ENCODE measurements around the gene RPS6KA3. TPM values are rescaled to one million over a fixed set of nuclear protein-coding genes. Genes with fewer than 3 reads are reported as not detected.
"Not testable (repeated sequence)": the region's sequence is repeated elsewhere in the genome, so short reads cannot be mapped to it uniquely, and the experiment has no call there.

Gene RPS6KA3
- total and polyA plus RNA-seq, 2 donors, result 20.9 to 41.4 TPM

GRCh38 chrX:20253232-20253543 is 13.5 kb downstream of the RPS6KA3 start:
- Histone ChIP-seq H3K4me3 (ENCODE audit: low read length in 2 of 2) (no peak overlapping the region), H3K9me3 (ENCODE audit: control insufficient read depth in 2 of 2, insufficient read depth in 1 of 2, low read length in 1 of 2) (peaks cover 0 to 3% of the 10 kb centered on the region in 2 donors), H3K27ac (ENCODE audit: low read depth in 1 of 2, low read length in 1 of 2) (no peak overlapping the region), H3K4me1 (ENCODE audit: control insufficient read depth in 2 of 2, insufficient read depth in 2 of 2, low read length in 2 of 2) (peaks cover 0 to 4% of the 10 kb centered on the region in 2 donors), H3K27me3 (ENCODE audit: control insufficient read depth in 2 of 2, insufficient read depth in 1 of 2, low read length in 1 of 2) (no peaks in the 10 kb centered on the region), H3K36me3 (ENCODE audit: control insufficient read depth in 2 of 2, insufficient read depth in 2 of 2, low read length in 1 of 2) (peaks cover 0 to 6% of the 10 kb centered on the region in 2 donors)
- DNase-seq (ENCODE audit: low read depth in 6 of 9, low spot score in 9 of 9), result no peak
- 30% methylated on average over 1 of the region's 1 CpG for WGBS

- Histone ChIP-seq H3K27ac (ENCODE audit: low read depth in 1 of 2, low read length in 1 of 2) (peak overlapping the region in 1 of 2 donors; percentile 4), H3K4me3 (ENCODE audit: low read length in 2 of 2) (no peak overlapping the region), H3K36me3 (ENCODE audit: control insufficient read depth in 2 of 2, insufficient read depth in 2 of 2, low read length in 1 of 2) (peaks cover 0 to 6% of the 10 kb centered on the region in 2 donors), H3K9me3 (ENCODE audit: control insufficient read depth in 2 of 2, insufficient read depth in 1 of 2, low read length in 1 of 2) (peaks cover 0 to 3% of the 10 kb centered on the region in 2 donors), H3K27me3 (ENCODE audit: control insufficient read depth in 2 of 2, insufficient read depth in 1 of 2, low read length in 1 of 2) (no peaks in the 10 kb centered on the region), H3K4me1 (ENCODE audit: control insufficient read depth in 2 of 2, insufficient read depth in 2 of 2, low read length in 2 of 2) (peaks cover 0 to 4% of the 10 kb centered on the region in 2 donors)
- 86% methylated on average over 6 of the region's 6 CpGs for WGBS
- DNase-seq (ENCODE audit: low read depth in 6 of 9, low spot score in 9 of 9), result peak in 6 of 9 donors; percentile 53 to 84 (median 60)
Measured at GRCh38 chrX:20252381-20253231, 14.1 kb downstream of the RPS6KA3 start.

- no peak overlapping the region for H3K4me3 ChIP-seq (ENCODE audit: low read length in 2 of 2)
- no peak overlapping the region for H3K27ac ChIP-seq (ENCODE audit: low read depth in 1 of 2, low read length in 1 of 2)
- peaks cover 0 to 3% of the 10 kb centered on the region in 2 donors for H3K9me3 ChIP-seq (ENCODE audit: control insufficient read depth in 2 of 2, insufficient read depth in 1 of 2, low read length in 1 of 2)
- H3K27me3 ChIP-seq (ENCODE audit: control insufficient read depth in 2 of 2, insufficient read depth in 1 of 2, low read length in 1 of 2), result no peaks in the 10 kb centered on the region
- DNase-seq (ENCODE audit: low read depth in 6 of 9, low spot score in 9 of 9), result no peak
- H3K4me1 ChIP-seq (ENCODE audit: control insufficient read depth in 2 of 2, insufficient read depth in 2 of 2, low read length in 2 of 2), result peaks cover 0 to 4% of the 10 kb centered on the region in 2 donors
- H3K36me3 ChIP-seq (ENCODE audit: control insufficient read depth in 2 of 2, insufficient read depth in 2 of 2, low read length in 1 of 2), result peaks cover 0 to 6% of the 10 kb centered on the region in 2 donors
Measured at GRCh38 chrX:20251691-20252090, 15.0 kb downstream of the RPS6KA3 start.

GRCh38 chrX:20250146-20250545 is 16.6 kb downstream of the RPS6KA3 start:
- H3K9me3 ChIP-seq (ENCODE audit: control insufficient read depth in 2 of 2, insufficient read depth in 1 of 2, low read length in 1 of 2); H3K4me3 ChIP-seq (ENCODE audit: low read length in 2 of 2); DNase-seq (ENCODE audit: low read depth in 6 of 9, low spot score in 9 of 9); H3K4me1 ChIP-seq (ENCODE audit: control insufficient read depth in 2 of 2, insufficient read depth in 2 of 2, low read length in 2 of 2); H3K36me3 ChIP-seq (ENCODE audit: control insufficient read depth in 2 of 2, insufficient read depth in 2 of 2, low read length in 1 of 2); H3K27me3 ChIP-seq (ENCODE audit: control insufficient read depth in 2 of 2, insufficient read depth in 1 of 2, low read length in 1 of 2); H3K27ac ChIP-seq (ENCODE audit: low read depth in 1 of 2, low read length in 1 of 2): not testable (repeated sequence)

DNA sequence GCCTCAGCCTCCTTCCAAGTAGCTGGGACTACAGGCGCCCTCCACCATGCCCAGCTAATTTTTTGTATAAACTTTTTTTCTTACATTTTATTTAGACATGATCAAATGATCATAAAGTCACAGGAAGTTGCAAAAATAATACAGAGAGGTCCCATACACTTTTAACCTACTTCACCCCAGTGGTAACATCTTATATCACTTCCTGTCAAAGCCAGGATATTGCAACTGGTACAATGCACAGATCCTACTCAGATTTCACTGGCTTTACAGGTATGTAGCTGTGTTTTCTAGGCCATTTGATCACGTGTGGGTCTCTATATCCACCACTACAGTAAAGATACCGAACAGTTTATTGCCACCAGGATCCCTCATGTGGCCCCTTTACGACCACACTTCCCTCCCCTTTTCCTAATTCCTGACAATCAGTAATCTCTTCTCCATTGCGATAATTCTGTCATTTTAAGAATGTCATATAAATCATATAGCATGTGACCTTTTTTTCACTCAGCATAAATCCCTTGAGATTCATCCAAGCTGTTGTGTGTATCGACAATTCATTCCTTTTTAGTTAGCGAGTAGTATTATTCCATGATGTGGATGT is 18.0 kb downstream of the RPS6KA3 start:
- no peaks in the 10 kb centered on the region for H3K27me3 ChIP-seq (ENCODE audit: control insufficient read depth in 2 of 2, insufficient read depth in 1 of 2, low read length in 1 of 2)
- peak in 1 of 9 donors; percentile 14 for DNase-seq (ENCODE audit: low read depth in 6 of 9, low spot score in 9 of 9)
- peaks cover 0 to 4% of the 10 kb centered on the region in 2 donors for H3K4me1 ChIP-seq (ENCODE audit: control insufficient read depth in 2 of 2, insufficient read depth in 2 of 2, low read length in 2 of 2)
- peaks cover 0 to 3% of the 10 kb centered on the region in 2 donors for H3K9me3 ChIP-seq (ENCODE audit: control insufficient read depth in 2 of 2, insufficient read depth in 1 of 2, low read length in 1 of 2)
- no peak overlapping the region for H3K27ac ChIP-seq (ENCODE audit: low read depth in 1 of 2, low read length in 1 of 2)
- 97% methylated on average over 7 of the region's 7 CpGs for WGBS
- peaks cover 0 to 6% of the 10 kb centered on the region in 2 donors for H3K36me3 ChIP-seq (ENCODE audit: control insufficient read depth in 2 of 2, insufficient read depth in 2 of 2, low read length in 1 of 2)
- no peak overlapping the region for H3K4me3 ChIP-seq (ENCODE audit: low read length in 2 of 2)

DNA sequence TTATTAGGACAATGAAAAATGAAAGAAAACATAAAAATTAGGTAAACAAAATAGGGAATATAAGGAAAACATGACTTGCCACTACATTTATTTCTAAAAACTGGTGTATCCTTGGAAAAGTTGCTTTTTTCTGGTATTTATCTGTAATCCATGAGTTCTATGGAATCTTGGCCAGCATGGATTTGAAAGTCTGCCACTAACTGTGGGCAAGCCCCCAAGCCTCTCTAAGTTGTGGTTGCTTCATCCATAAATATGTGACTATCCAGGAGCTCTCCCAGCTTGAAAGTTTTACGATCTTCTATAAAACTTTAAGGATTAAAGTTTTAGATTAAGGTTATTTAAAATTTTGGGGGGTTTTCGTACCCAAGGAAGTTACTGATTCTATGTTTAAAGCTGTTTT is 21.8 kb downstream of the RPS6KA3 start:
- no peak overlapping the region for H3K4me3 ChIP-seq (ENCODE audit: low read length in 2 of 2)
- 100% methylated on average over 2 of the region's 2 CpGs for WGBS
- no peaks in the 10 kb centered on the region for H3K4me1 ChIP-seq (ENCODE audit: control insufficient read depth in 2 of 2, insufficient read depth in 2 of 2, low read length in 2 of 2)
- H3K36me3 ChIP-seq (ENCODE audit: control insufficient read depth in 2 of 2, insufficient read depth in 2 of 2, low read length in 1 of 2), result no peaks in the 10 kb centered on the region
- no peak overlapping the region for H3K27ac ChIP-seq (ENCODE audit: low read depth in 1 of 2, low read length in 1 of 2)
- H3K9me3 ChIP-seq (ENCODE audit: control insufficient read depth in 2 of 2, insufficient read depth in 1 of 2, low read length in 1 of 2), result no peaks in the 10 kb centered on the region
- H3K27me3 ChIP-seq (ENCODE audit: control insufficient read depth in 2 of 2, insufficient read depth in 1 of 2, low read length in 1 of 2), result no peaks in the 10 kb centered on the region
- no peak for DNase-seq (ENCODE audit: low read depth in 6 of 9, low spot score in 9 of 9)

DNA sequence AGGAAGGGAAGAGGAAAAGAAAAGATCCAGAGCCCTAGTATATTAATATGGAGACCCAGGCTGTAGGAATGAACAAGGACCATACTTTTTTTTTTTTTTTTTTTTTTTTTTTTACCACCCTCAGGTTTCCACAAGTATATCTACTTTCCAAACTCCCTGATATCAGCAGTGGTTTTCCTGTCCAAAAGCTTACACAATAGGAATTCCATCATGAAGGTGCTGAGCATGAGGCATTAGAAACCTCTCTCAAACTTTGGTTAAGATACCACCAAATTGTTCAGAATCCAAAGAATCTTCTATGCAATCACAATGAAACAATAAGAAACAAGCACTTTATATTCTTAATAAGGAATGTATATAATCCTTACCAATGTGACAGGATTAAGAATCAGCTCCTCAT is 26.5 kb downstream of the RPS6KA3 start:
- no peaks in the 10 kb centered on the region for H3K4me1 ChIP-seq (ENCODE audit: control insufficient read depth in 2 of 2, insufficient read depth in 2 of 2, low read length in 2 of 2)
- H3K9me3 ChIP-seq (ENCODE audit: control insufficient read depth in 2 of 2, insufficient read depth in 1 of 2, low read length in 1 of 2), result no peaks in the 10 kb centered on the region
- H3K4me3 ChIP-seq (ENCODE audit: low read length in 2 of 2), result no peak overlapping the region
- no peak overlapping the region for H3K27ac ChIP-seq (ENCODE audit: low read depth in 1 of 2, low read length in 1 of 2)
- DNase-seq (ENCODE audit: low read depth in 6 of 9, low spot score in 9 of 9), result no peak
- no peaks in the 10 kb centered on the region for H3K36me3 ChIP-seq (ENCODE audit: control insufficient read depth in 2 of 2, insufficient read depth in 2 of 2, low read length in 1 of 2)
- no peaks in the 10 kb centered on the region for H3K27me3 ChIP-seq (ENCODE audit: control insufficient read depth in 2 of 2, insufficient read depth in 1 of 2, low read length in 1 of 2)

DNA sequence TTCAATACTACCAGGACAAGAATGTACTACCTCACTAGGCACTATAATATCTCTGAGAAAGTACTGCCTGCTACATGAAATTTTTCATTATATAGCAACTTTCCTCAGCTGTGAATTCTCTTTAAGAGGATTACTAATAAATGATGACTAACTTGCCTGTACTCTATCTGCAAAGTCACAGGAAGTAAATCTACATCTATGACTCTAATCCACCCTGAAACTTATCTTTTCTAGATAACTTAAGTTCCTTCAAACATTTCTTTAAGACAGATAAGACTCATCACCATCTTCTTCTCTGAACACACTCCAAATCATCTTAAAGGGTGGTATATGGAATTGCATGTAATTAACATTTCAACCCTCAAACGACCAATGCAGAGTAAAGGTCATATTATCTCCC is 28.8 kb downstream of the RPS6KA3 start:
- Histone ChIP-seq H3K27ac (ENCODE audit: low read depth in 1 of 2, low read length in 1 of 2) (no peak overlapping the region), H3K4me3 (ENCODE audit: low read length in 2 of 2) (no peak overlapping the region), H3K36me3 (ENCODE audit: control insufficient read depth in 2 of 2, insufficient read depth in 2 of 2, low read length in 1 of 2) (peaks cover 0 to under 1% of the 10 kb centered on the region in 2 donors), H3K27me3 (ENCODE audit: control insufficient read depth in 2 of 2, insufficient read depth in 1 of 2, low read length in 1 of 2) (no peaks in the 10 kb centered on the region), H3K4me1 (ENCODE audit: control insufficient read depth in 2 of 2, insufficient read depth in 2 of 2, low read length in 2 of 2) (no peaks in the 10 kb centered on the region), H3K9me3 (ENCODE audit: control insufficient read depth in 2 of 2, insufficient read depth in 1 of 2, low read length in 1 of 2) (no peaks in the 10 kb centered on the region)
- DNase-seq (ENCODE audit: low read depth in 6 of 9, low spot score in 9 of 9), result no peak
- 90% methylated on average over 1 of the region's 1 CpG for WGBS

- no peak for DNase-seq (ENCODE audit: low read depth in 6 of 9, low spot score in 9 of 9)
- Histone ChIP-seq H3K4me1 (ENCODE audit: control insufficient read depth in 2 of 2, insufficient read depth in 2 of 2, low read length in 2 of 2) (no peaks in the 10 kb centered on the region), H3K9me3 (ENCODE audit: control insufficient read depth in 2 of 2, insufficient read depth in 1 of 2, low read length in 1 of 2) (no peaks in the 10 kb centered on the region), H3K4me3 (ENCODE audit: low read length in 2 of 2) (no peak overlapping the region), H3K27ac (ENCODE audit: low read depth in 1 of 2, low read length in 1 of 2) (no peak overlapping the region), H3K36me3 (ENCODE audit: control insufficient read depth in 2 of 2, insufficient read depth in 2 of 2, low read length in 1 of 2) (peaks cover 0 to 4% of the 10 kb centered on the region in 2 donors), H3K27me3 (ENCODE audit: control insufficient read depth in 2 of 2, insufficient read depth in 1 of 2, low read length in 1 of 2) (no peaks in the 10 kb centered on the region)
Measured at GRCh38 chrX:20235755-20236154, 31.0 kb downstream of the RPS6KA3 start.

Data from thymus (tissue), 11 donors.